Fibroblast of lung (primary cell): ENCODE results near the gene NECAP2.

Source experiments
- EZH2 ChIP-seq: IDR thresholded peaks from 2 replicates; pipeline ENCODE4 v1.5.1; 2012; ENCODE audit warnings: low read length, control low read depth, mild to moderate bottlenecking; ENCODE audit errors: missing control alignments
- TF ChIP-seq, protein P1 (sequence below), 2 donors: IDR thresholded peaks in 1 of 2; conservative IDR thresholded peaks in 1 of 2; 1 replicate in 1 of 2; 2 replicates in 1 of 2; pipeline ENCODE4 v1.5.1; 2011 to 2012; ENCODE audit warnings: low read length in 2 of 2, control low read depth in 1 of 2, inconsistent platforms in 1 of 2, low read depth in 1 of 2, mild to moderate bottlenecking in 1 of 2

DNA sequence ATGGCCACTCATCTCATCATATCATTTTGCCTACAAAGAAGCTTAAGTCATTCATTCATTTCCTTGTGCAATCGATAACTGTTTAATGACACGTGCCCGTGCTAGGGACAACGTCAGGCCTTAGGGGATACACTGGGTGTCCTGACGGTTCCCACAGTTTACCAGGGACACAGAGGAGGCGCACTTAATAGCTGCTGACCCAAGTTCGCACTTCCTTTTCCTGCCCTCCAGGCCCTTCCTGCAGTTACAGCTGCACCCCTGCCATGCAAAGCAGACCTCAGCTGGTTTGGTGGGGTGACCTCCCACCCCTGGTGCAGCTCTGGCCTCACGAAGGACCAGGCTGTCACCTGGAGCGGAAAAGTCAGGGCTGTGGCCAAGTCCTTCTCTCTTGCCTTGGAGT, 7.5 kb upstream of the NECAP2 start:
- TF ChIP-seq, protein P1, sequence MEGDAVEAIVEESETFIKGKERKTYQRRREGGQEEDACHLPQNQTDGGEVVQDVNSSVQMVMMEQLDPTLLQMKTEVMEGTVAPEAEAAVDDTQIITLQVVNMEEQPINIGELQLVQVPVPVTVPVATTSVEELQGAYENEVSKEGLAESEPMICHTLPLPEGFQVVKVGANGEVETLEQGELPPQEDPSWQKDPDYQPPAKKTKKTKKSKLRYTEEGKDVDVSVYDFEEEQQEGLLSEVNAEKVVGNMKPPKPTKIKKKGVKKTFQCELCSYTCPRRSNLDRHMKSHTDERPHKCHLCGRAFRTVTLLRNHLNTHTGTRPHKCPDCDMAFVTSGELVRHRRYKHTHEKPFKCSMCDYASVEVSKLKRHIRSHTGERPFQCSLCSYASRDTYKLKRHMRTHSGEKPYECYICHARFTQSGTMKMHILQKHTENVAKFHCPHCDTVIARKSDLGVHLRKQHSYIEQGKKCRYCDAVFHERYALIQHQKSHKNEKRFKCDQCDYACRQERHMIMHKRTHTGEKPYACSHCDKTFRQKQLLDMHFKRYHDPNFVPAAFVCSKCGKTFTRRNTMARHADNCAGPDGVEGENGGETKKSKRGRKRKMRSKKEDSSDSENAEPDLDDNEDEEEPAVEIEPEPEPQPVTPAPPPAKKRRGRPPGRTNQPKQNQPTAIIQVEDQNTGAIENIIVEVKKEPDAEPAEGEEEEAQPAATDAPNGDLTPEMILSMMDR (conservative IDR thresholded peaks at IDR 0.05 in 1 of 2, IDR thresholded peaks at IDR 0.05 in 1 of 2; ENCODE audit: low read depth in 1 of 2, low read length in 2 of 2): no peak
- no peak for TF ChIP-seq EZH2
